ENCODE data around the gene STAB2.

Gene STAB2

DNA sequence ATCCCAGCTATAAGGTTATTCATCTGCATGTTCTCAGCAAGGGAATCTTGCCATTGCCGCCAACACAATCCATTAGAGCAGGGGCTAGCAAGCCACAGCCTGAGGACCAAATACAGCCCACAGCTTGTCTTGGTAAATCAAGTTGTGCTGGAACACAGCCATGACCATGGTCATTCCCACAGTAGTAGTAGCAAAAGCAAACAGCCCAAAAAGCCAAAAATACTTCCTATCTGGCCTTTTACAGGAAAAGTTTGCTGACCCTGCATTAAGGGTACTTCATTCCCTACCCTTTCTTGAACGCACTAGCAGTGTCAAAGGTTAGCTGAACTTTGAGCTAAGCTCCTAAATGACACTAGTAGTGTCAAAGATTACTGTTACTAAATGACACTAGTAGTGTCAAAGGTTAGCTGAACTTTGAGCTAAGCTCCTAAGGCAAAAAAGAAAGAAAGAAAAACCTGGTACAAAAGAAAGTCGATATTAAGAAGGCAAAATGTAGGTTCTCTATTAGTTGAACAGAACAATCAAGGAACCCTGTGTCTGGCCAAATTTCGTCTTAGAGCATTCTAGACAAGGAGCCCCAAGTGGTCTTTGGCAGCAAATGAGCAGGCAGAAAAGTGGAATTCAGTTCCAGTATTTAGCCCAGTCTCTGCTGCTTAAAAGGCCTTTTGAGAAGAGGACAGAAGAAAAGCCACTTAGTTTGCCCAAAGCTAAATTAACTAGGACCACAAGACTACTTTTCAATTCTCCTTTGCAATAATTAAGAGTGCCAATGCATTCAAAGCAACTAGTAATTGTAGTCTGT lies 186.2 kb downstream of the STAB2 start:
- no peak for DNase-seq
- no peak overlapping the region for H3K9ac ChIP-seq (ENCODE audit: low read length)
- H3K27ac ChIP-seq (ENCODE audit: low read length) = no peak overlapping the region
- H3K9me3 ChIP-seq (replicated peaks; ENCODE audit: insufficient read depth, low read length) = no peaks in the 10 kb centered on the region
- TF ChIP-seq, protein P1, sequence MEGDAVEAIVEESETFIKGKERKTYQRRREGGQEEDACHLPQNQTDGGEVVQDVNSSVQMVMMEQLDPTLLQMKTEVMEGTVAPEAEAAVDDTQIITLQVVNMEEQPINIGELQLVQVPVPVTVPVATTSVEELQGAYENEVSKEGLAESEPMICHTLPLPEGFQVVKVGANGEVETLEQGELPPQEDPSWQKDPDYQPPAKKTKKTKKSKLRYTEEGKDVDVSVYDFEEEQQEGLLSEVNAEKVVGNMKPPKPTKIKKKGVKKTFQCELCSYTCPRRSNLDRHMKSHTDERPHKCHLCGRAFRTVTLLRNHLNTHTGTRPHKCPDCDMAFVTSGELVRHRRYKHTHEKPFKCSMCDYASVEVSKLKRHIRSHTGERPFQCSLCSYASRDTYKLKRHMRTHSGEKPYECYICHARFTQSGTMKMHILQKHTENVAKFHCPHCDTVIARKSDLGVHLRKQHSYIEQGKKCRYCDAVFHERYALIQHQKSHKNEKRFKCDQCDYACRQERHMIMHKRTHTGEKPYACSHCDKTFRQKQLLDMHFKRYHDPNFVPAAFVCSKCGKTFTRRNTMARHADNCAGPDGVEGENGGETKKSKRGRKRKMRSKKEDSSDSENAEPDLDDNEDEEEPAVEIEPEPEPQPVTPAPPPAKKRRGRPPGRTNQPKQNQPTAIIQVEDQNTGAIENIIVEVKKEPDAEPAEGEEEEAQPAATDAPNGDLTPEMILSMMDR (IDR thresholded peaks at IDR 0.05; ENCODE audit: low read length) = no peak
- TF ChIP-seq EZH2 (optimal IDR thresholded peaks at IDR 0.05; ENCODE audit: low read depth, low read length) (no peak), EZH2phosphoT487 (IDR thresholded peaks at IDR 0.05; ENCODE audit: low read length) (no peak)
- H3K4me1 ChIP-seq (ENCODE audit: low read length) = no peaks in the 10 kb centered on the region
- no peak overlapping the region for H3K4me3 ChIP-seq (ENCODE audit: low read length)
- no peak overlapping the region for H3K4me2 ChIP-seq (ENCODE audit: low read depth, low read length)
- H3K79me2 ChIP-seq (ENCODE audit: low read length) = no peaks in the 10 kb centered on the region
- no peaks in the 10 kb centered on the region for H3K9me2 ChIP-seq (replicated peaks; ENCODE audit: insufficient read depth, low read length)
- H3K27me3 ChIP-seq (replicated peaks; ENCODE audit: insufficient read depth, low read length) = no peaks in the 10 kb centered on the region
- H4K20me1 ChIP-seq (ENCODE audit: insufficient read depth, low read length) = no peaks in the 10 kb centered on the region
- H3K36me3 ChIP-seq (replicated peaks; ENCODE audit: insufficient read depth, low read length) = no peaks in the 10 kb centered on the region; the same call in none of the 2 replicates
- H2AFZ ChIP-seq (ENCODE audit: low read length) = no peak overlapping the region
- no peaks in the 10 kb centered on the region for H3F3A ChIP-seq (ENCODE audit: insufficient read depth, low read length)

DNA sequence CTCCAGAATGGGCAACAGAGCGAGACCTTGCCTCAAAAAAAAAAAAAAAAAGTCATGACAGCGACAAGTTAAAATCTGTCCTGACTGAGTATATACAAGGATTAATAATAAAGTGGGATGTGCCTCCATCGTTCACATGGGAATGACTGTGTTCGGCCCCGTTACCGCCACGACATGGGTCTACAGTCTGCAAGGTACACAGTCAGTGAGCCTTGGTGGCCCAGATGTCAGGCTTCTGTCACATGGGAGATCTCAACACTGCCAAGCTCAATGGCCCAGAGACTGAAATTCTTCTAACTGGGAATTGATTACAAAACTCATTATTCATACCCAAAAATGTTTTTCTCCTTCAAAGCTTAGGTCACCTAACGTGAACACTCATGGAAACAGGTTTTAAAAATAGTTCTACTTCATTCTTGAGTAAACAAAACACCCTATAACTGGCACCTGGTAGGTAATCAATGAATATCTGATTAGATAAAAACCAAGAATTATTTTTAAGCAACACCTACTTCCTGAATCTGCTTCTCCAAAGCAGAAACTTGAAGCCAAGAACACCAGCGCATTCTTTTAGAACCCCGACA lies 188.0 kb downstream of the STAB2 start:
- H3K79me2 ChIP-seq (ENCODE audit: low read length) = no peaks in the 10 kb centered on the region
- no peaks in the 10 kb centered on the region for H4K20me1 ChIP-seq (ENCODE audit: insufficient read depth, low read length)
- no peaks in the 10 kb centered on the region for H3K9me2 ChIP-seq (replicated peaks; ENCODE audit: insufficient read depth, low read length)
- no peak overlapping the region for H3K4me2 ChIP-seq (ENCODE audit: low read depth, low read length)
- no peak for DNase-seq
- no peaks in the 10 kb centered on the region for H3K4me1 ChIP-seq (ENCODE audit: low read length)
- TF ChIP-seq EZH2 (optimal IDR thresholded peaks at IDR 0.05; ENCODE audit: low read depth, low read length) (no peak), EZH2phosphoT487 (IDR thresholded peaks at IDR 0.05; ENCODE audit: low read length) (no peak)
- TF ChIP-seq, protein P1 (IDR thresholded peaks at IDR 0.05; ENCODE audit: low read length) = no peak
- no peaks in the 10 kb centered on the region for H3K27me3 ChIP-seq (replicated peaks; ENCODE audit: insufficient read depth, low read length)
- no peaks in the 10 kb centered on the region for H3K9me3 ChIP-seq (replicated peaks; ENCODE audit: insufficient read depth, low read length)
- no peaks in the 10 kb centered on the region; the same call in none of the 2 replicates for H3K36me3 ChIP-seq (replicated peaks; ENCODE audit: insufficient read depth, low read length)
- no peak overlapping the region for H2AFZ ChIP-seq (ENCODE audit: low read length)
- no peak overlapping the region for H3K9ac ChIP-seq (ENCODE audit: low read length)
- H3K27ac ChIP-seq (ENCODE audit: low read length) = no peak overlapping the region
- H3K4me3 ChIP-seq (ENCODE audit: low read length) = no peak overlapping the region
- H3F3A ChIP-seq (ENCODE audit: insufficient read depth, low read length) = no peaks in the 10 kb centered on the region

DNA sequence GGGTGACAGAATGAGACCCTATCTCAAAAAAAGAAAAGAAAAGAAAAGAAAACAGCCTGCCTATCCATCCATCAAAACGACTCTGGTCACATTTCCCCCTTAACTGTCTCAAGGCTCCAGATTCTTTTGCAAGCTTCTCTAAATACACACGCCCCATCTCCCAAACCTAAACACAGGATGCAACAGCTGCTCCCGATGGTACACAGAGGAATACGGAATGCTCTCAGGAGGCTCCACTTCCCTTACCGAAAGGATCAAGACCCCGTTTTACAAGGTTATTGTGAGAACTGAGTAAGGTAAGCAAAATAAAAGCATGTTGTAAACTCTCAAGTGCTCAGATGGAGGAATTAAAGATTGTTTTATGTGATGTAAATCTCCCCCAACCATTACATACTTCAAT lies 191.7 kb downstream of the STAB2 start:
- Histone ChIP-seq H2AFZ (ENCODE audit: low read length) (no peak overlapping the region), H3K4me1 (ENCODE audit: low read length) (no peaks in the 10 kb centered on the region), H4K20me1 (ENCODE audit: insufficient read depth, low read length) (no peaks in the 10 kb centered on the region), H3K4me3 (ENCODE audit: low read length) (no peak overlapping the region), H3K4me2 (ENCODE audit: low read depth, low read length) (no peak overlapping the region), H3K9me3 (replicated peaks; ENCODE audit: insufficient read depth, low read length) (no peaks in the 10 kb centered on the region), H3K36me3 (replicated peaks; ENCODE audit: insufficient read depth, low read length) (no peaks in the 10 kb centered on the region; the same call in none of the 2 replicates), H3F3A (ENCODE audit: insufficient read depth, low read length) (no peaks in the 10 kb centered on the region), H3K9ac (ENCODE audit: low read length) (no peak overlapping the region), H3K79me2 (ENCODE audit: low read length) (no peaks in the 10 kb centered on the region), H3K27me3 (replicated peaks; ENCODE audit: insufficient read depth, low read length) (no peaks in the 10 kb centered on the region), H3K27ac (ENCODE audit: low read length) (no peak overlapping the region), H3K9me2 (replicated peaks; ENCODE audit: insufficient read depth, low read length) (no peaks in the 10 kb centered on the region)
- no peak for TF ChIP-seq EZH2phosphoT487 (IDR thresholded peaks at IDR 0.05; ENCODE audit: low read length)
- DNase-seq = no peak
